GM23338 (cell line): ENCODE data around the gene PTGDS.

Experiments
- CTCF ChIP-seq, 2 experiments: fragments of 200-600 bp in 1 of 2; sonication (generic) in 1 of 2; conservative IDR thresholded peaks; 2 replicates each; pipeline versions ENCODE4 v1.5.1 to v1.6.1; 2016 to 2017; ENCODE audit warnings: antibody characterized with exemption in 2 of 2, low read depth in 2 of 2, mild to moderate bottlenecking in 2 of 2, moderate library complexity in 1 of 2
- JUNB ChIP-seq: IDR thresholded peaks from one replicate; pipeline ENCODE4 v1.6.1; 2016; ENCODE audit warnings: antibody characterized with exemption; ENCODE audit not compliant: unreplicated experiment

GRCh38 chr9:137022662-137023008, 45.3 kb downstream of the PTGDS start:
- no peak for TF ChIP-seq CTCF (conservative IDR thresholded peaks at IDR 0.05; ENCODE audit: low read depth in 2 of 2)
- no peak for TF ChIP-seq JUNB
